Brain pericyte (primary cell): ENCODE measurements around the gene PIEZO1.

Experiments used
- DNase-seq: peaks from one replicate; pipeline ENCODE4 v3.0.0-alpha.2; 2012; ENCODE audit warnings: low read depth, low spot score

The PIEZO1 gene

DNA sequence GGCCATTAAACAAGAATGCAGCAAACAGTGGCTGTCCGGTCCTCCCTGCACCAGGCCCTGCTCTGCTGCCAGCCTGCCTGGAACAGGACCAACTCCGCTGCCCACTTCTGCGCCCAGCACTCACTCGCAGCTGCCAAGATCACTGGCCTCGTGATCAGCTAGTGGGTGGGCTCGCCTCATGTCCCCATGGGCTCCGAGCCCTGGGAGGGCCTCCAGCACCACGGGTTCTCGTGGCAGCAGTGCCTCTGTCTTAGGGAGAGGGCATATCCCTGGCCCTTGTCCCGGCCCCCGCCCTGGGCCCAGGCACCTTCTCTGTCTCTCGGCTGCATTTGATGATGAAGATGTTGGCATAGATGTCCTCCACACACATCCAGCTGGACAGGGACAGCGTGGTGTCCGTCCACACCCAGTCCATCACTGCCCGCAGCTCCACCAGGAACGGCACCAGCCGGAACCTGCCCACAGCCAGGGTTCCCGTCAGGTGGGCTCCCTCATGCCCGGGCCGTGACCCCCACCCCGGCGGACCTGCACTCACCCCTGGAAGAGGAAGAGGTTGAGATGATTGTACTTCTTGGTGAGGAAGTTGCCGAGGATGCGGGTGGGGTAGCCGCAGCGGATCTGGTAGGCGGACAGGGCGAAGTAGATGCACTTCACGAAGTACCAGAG is 65.6 kb downstream of the PIEZO1 start:
- DNase-seq = no peak

DNA sequence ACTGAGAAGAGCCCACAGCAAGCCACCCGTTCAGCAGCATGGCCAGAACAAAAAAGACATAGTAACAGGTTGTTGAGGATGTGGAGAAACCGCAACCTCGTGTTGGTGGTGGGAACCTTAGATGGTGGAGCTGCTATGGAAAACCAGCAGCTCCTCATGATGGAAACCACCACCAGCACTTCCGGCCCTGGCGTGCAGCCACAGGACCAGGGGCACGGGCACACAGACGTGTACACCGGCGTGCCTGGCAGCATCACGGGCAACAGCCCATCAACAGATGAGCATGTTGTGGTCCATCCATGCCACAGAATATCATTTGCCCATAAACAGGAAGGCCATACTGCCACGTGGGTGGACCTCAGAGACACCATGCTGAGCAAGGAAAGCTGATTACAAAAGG is 66.8 kb downstream of the PIEZO1 start:
- no peak for DNase-seq

DNA sequence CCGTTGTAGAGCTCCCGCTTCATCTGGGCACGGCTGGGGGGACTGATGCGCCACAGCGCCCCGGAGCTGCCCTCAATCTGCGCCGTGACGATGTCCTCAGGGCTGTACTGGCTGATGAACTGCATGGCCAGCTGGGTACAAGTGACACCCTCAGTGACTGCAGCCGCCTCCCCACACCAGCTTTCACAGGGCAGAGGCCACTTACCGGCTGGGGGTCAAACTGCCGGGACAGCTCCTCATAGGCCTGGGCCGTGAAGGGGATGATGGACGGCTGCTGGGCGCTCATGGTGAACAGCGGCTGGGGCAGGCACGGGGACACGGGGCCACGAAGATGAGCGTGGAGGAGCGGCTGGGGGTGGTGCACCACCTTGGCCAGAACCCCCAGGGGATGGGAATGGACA is 68.4 kb downstream of the PIEZO1 start:
- no peak for DNase-seq

- DNase-seq = no peak
Observed at GRCh38 chr16:88716201-88716600, 68.8 kb downstream of the PIEZO1 start.

GRCh38 chr16:88715312-88716190 is 69.5 kb downstream of the PIEZO1 start:
- DNase-seq = no peak

- DNase-seq = no peak
Observed at GRCh38 chr16:88714420-88715302, 70.4 kb downstream of the PIEZO1 start.

DNA sequence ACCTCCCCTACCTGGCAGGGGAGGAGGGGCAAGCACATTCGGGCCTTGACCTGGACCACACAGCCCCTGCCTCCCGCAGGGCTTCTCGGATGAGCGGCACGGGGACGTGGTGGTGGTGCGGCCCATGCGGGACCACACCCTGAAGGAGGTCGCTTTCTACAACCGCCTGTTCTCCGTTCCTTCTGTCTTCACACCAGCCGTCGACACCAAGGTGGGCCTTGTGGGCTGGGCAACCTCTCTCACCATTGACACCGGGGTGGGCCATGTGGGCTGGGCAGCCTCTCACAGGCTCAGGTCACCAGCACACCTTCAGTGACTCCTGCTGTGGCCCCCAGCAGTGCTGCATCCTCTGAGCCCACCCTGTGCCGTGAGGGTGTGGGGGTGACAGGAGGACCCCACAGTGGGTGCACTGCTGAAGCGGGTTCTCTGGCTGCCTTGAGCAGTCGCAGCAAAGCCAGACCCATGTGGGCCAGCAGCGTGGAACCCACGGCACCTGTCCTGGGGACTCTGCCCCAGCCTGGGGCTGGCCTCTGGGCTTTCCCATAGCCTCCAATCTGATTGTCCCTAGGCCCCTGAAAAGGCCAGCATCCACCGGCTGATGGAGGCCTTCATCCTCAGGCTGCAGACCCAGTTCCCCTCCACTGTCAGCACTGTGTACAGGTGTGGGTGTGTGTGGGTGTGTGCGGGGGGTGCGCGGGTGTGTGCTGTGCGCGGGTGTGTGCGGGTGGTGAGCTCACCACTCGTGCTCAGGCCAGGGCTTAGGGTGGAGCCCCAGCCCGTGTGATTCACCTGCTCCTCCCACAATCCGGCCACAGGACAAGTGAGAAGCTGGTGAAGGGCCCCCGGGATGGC is 71.2 kb downstream of the PIEZO1 start:
- DNase-seq = no peak

- no peak for DNase-seq
Observed at GRCh38 chr16:88713054-88713453, 72.0 kb downstream of the PIEZO1 start.

DNA sequence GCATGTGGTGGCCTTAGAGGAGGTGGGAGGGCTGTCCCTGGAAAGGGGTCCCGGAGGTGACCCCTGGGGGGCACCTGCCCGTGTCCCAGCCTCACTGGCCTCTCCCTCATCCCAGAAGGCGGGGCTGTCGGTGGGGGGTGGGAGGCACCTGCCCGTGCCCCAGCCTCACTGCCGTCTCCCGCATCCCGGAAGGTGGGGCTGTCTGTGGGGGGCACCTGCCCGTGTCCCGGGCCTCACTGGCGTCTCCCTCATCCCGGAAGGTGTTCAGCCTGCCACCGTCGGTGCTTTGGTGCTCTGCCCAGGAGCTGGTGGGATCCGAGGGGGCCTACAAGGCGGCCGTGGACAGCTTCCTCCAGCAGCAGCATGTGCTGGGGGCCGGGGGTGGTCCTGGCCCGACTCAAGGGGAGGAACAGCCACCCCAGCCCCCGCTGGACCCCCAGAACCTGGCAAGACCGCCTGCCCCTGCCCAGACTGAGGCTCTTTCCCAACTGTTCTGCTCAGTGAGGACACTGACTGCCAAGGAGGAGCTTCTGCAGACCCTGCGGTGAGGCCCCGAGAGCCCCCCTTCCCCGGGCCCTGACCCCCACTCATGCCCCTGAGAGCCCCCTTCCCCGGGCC is 72.5 kb downstream of the PIEZO1 start:
- no peak for DNase-seq

DNA sequence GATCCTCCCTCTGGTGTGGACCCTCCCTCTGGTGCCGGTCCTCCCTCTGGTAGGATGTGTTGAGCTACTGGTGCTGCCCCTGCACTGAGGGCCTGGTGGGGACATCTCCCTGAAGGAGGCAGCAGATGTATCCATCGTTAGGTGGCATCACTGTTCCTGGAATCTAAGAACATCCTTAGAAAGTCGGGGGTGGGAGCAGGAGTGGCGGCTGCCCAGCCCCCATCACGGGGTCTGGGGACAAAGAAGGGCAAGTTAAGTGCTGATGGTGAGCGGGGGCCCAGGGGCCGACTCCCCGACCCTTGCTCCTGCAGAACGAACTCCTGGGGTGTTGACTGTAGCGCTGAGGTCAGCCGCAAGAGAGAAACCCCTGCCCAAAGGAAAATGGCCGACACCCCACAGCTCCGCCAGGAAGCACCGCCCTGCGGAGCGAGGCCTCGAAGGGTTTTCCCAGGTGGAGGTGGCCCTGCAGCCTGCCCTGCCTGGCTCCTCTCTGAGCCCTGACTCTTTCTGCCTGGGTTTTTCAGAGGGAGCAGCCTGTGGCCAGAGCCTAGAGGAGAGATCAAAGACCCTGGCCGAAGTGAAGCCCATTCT is 73.2 kb downstream of the PIEZO1 start:
- DNase-seq = no peak

DNA sequence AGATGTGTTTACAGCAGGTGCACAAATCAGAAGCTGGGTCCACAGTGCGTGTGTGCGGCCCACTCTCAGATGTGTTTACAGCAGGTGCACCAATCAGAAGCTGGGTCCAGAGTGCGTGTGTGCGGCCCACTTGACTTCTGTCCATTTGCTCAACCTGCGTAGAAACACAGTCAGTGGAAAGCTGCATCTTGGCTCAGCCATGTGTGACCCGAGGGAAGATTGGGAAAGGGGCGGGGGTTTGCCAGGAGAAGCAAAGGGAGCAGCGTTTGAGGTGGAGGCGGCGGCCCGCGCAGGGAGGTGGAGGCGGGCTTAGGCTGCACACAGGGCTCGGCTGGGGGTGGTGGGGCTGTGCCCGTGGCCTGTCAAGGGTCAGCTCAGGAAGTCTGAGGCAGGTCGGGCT is 74.5 kb downstream of the PIEZO1 start:
- DNase-seq = no peak

DNA sequence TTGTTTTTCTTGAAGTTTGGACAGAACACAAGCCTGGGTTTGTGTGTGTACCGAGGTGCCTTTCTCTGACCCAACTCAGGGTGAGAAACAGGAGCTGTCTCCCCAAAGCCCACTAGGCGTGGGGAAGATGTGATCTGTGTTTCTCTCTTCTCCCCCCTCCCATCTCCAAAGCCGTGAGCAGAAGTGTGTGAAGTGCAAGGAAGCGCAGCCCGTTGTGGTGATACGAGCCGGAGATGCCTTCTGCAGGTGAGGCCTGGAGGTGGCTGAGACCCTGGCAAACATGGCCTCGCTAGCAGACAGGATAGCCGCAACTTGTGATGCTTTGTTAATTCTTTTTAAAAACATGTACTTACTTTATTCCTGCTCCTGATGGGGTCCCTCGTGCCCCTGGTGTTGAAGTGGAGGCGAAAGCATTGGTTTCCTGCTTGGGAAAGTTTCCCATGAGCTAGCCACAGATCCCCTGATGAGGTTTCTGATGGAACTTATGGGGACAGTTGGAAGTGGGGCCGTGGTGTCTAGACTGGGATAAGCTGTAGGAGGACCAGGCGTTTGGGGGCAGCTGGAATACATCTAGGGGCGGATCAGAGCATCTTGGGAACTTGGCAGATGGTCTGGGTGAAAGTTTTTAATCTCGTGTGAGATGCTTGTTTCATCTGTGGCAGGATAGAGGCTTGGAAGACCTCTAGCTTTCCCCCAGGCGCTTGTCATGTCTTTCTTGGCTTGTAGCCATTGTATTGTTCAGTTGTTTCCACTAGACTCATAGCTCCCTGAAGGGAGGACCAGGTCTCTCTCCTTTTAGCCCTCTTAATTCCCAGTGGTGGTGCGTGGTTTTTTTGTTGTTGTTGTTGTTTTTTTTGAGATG is 77.8 kb downstream of the PIEZO1 start:
- DNase-seq = no peak

- no peak for DNase-seq
Observed at GRCh38 chr16:88706229-88706964, 78.6 kb downstream of the PIEZO1 start, which contains the start of the genes CTU2 and RNF166. TSS of gene CTU2 (plus strand) at chr16:88706503. CDS start at chr16:88706531, 28 bp downstream. TSS of gene RNF166 (minus strand) at chr16:88706408. CDS start at chr16:88706325, 83 bp downstream.

GRCh38 chr16:88705801-88706228 is 79.2 kb downstream of the PIEZO1 start:
- DNase-seq = no peak

DNA sequence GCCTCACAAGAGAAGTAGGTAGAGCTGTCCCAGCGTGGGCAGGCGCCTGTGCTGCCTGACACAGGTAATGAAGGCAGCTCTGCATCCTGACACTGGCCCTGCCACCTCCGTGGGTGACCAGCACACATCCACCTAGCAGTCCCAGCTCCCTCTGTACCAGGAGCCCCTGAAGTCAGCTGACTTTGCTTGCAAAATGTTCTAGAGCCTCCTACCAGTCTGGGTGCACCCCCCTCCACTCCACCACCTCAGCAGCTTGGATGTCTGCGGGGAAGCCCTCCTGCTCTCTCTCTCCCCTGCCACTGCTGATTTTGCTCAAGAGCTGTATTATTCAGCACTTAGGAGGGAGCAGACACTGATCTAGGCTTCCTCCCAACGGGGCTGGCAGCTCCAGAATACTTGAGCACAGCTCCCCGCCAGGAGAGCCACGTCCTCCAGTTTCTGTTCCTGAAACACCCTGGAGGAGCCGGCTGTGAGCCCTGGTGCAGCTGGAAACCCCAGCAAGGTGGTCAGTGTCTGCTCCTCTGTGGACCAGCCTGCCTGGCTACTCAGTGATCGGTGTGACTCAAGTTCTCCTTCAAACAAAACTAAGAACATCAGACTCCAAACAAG is 79.8 kb downstream of the PIEZO1 start:
- DNase-seq = no peak

- DNase-seq = no peak
Observed at GRCh38 chr16:88703486-88704309, 81.3 kb downstream of the PIEZO1 start.
